Measurements from ENCODE around the gene PPP1R16B. TPM values are rescaled to one million over a fixed set of nuclear protein-coding genes. Genes with fewer than 3 reads are reported as not detected.

PPP1R16B gene
- total RNA-seq, 4 donors from 2014 or later, result 1.8 to 11.1 (median 7.0) TPM

GRCh38 chr20:38873050-38873581, 67.6 kb downstream of the PPP1R16B start:
- H3K9me3 ChIP-seq, result no peaks in the 10 kb centered on the region
- DNase-seq, result peak; percentile 65
- H3K4me1 ChIP-seq, result peaks cover 24 to 56% (median 45%) of the 10 kb centered on the region in 4 donors
- H3K27ac ChIP-seq, result peak overlapping the region; percentile 76 to 84 (median 78)
- no peaks in the 10 kb centered on the region for H3K27me3 ChIP-seq
- no peaks in the 10 kb centered on the region for H3K36me3 ChIP-seq
- no peak overlapping the region for H3K4me3 ChIP-seq
- in situ Hi-C loops (cut with MboI; ENCODE audit: low pct_ligation_motif_present in 1 of 4, low pct_unique_long_range_greater_than_20kb in 1 of 4, low sequenced_read_pairs in 3 of 4), result loop anchor here in 1 of 4 donors (10.0 kb wide), 1 partner anchor 68 kb away; the partner anchor contains the start of gene PPP1R16B
- WGBS, 2 donors (ENCODE audit: low coverage in 1 of 2), result 80% methylated on average over 12 of the region's 12 CpGs; no CpG with 5 or more reads in 1 of the 2 donors
- TF ChIP-seq POLR2A (IDR thresholded peaks at IDR 0.05), result no peak
- TF ChIP-seq EP300 (IDR thresholded peaks at IDR 0.05; ENCODE audit: low read depth), result no peak
- no peak for TF ChIP-seq CTCF (IDR thresholded peaks at IDR 0.05)
- no peak for TF ChIP-seq POLR2AphosphoS5 (IDR thresholded peaks at IDR 0.05)
- intact Hi-C loops (cut with DNase I; ENCODE audit: low total_unique reads), result no loop called here

GRCh38 chr20:38874460-38875174, 69.1 kb downstream of the PPP1R16B start:
- DNase-seq, result peak; percentile 27
- peak overlapping the region; percentile 76 to 84 (median 78) for H3K27ac ChIP-seq
- no peak for TF ChIP-seq EP300 (IDR thresholded peaks at IDR 0.05; ENCODE audit: low read depth)
- no peak for TF ChIP-seq POLR2A (IDR thresholded peaks at IDR 0.05)
- TF ChIP-seq POLR2AphosphoS5 (IDR thresholded peaks at IDR 0.05), result no peak
- TF ChIP-seq CTCF (IDR thresholded peaks at IDR 0.05), result no peak
- in situ Hi-C loops (cut with MboI; ENCODE audit: low pct_ligation_motif_present in 1 of 4, low pct_unique_long_range_greater_than_20kb in 1 of 4, low sequenced_read_pairs in 3 of 4), result loop anchor here in 2 of 4 donors (10.0 to 25.0 kb wide), 2 partner anchors 70 to 237 kb away; partner anchors contain the start of gene PPP1R16B (in 1 of the 2)
- H3K4me3 ChIP-seq, result no peak overlapping the region
- 37% methylated on average over 4 of the region's 4 CpGs; no CpG with 5 or more reads in 1 of the 2 donors for WGBS, 2 donors (ENCODE audit: low coverage in 1 of 2)
- no peaks in the 10 kb centered on the region for H3K9me3 ChIP-seq
- H3K4me1 ChIP-seq, result peaks cover 24 to 53% (median 44%) of the 10 kb centered on the region in 4 donors
- intact Hi-C loops (cut with DNase I; ENCODE audit: low total_unique reads), result no loop called here
- no peaks in the 10 kb centered on the region for H3K36me3 ChIP-seq
- peaks cover 3% of the 10 kb centered on the region for H3K27me3 ChIP-seq

- intact Hi-C loops (cut with DNase I; ENCODE audit: low total_unique reads), result no loop called here
- peaks cover 10% of the 10 kb centered on the region for H3K27me3 ChIP-seq
- DNase-seq, result peak; percentile 76
- peaks cover 19 to 46% (median 38%) of the 10 kb centered on the region in 4 donors for H3K4me1 ChIP-seq
- H3K4me3 ChIP-seq, result no peak overlapping the region
- TF ChIP-seq EP300 (IDR thresholded peaks at IDR 0.05; ENCODE audit: low read depth) (no peak), POLR2AphosphoS5 (IDR thresholded peaks at IDR 0.05) (peak in 1 of 3 donors; percentile 4), CTCF (IDR thresholded peaks at IDR 0.05) (no peak), POLR2A (IDR thresholded peaks at IDR 0.05) (peak; percentile 15)
- H3K36me3 ChIP-seq, result no peaks in the 10 kb centered on the region
- in situ Hi-C loops (cut with MboI; ENCODE audit: low pct_ligation_motif_present in 1 of 4, low pct_unique_long_range_greater_than_20kb in 1 of 4, low sequenced_read_pairs in 3 of 4), result loop anchor here in 2 of 4 donors (10.0 to 25.0 kb wide), 2 partner anchors 71 to 238 kb away; partner anchors contain the start of gene PPP1R16B (in 1 of the 2)
- no peaks in the 10 kb centered on the region for H3K9me3 ChIP-seq
- peak overlapping the region; percentile 76 to 84 (median 78) for H3K27ac ChIP-seq
- 33 to 43% methylated on average over 8 to 11 of the region's 11 CpGs for WGBS, 2 donors (ENCODE audit: low coverage in 1 of 2)
These were observed 69.9 kb downstream of the PPP1R16B start for GRCh38 chr20:38875175-38875993.

Measured in transverse colon (tissue), 4 donors.